ENCODE results near the gene ZNF423.

DNA sequence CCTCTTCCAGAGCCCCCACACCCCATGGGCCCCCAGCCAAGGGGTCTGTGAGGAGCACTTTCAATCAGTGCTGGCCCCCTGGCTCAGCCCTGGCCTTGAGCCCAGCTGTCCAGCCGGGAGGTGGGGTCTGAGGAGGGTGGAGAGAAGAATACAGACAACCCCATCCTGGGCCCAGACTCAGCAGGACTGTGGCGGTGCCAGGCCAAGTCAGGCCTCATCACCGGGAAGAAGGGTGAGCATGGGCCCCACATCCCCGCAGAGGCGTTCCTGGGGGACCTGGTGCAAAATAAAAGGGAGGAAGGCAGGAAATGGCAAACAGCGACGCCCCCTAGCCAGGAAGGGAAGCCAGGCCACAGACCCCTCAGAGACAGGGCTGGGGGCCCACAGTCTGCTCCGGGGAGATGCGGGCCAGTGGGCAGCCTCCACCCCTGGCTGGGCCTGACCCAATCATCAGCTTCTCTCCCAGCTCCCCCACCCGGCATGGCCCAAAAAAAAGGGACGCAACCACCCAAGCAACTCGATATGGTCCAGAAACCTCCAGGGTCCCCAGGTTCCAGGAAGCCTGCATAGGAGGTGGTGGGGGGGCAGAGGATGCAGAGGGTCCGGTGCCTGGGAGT is 20.6 kb downstream of the ZNF423 start:
- TF ChIP-seq, protein P1, sequence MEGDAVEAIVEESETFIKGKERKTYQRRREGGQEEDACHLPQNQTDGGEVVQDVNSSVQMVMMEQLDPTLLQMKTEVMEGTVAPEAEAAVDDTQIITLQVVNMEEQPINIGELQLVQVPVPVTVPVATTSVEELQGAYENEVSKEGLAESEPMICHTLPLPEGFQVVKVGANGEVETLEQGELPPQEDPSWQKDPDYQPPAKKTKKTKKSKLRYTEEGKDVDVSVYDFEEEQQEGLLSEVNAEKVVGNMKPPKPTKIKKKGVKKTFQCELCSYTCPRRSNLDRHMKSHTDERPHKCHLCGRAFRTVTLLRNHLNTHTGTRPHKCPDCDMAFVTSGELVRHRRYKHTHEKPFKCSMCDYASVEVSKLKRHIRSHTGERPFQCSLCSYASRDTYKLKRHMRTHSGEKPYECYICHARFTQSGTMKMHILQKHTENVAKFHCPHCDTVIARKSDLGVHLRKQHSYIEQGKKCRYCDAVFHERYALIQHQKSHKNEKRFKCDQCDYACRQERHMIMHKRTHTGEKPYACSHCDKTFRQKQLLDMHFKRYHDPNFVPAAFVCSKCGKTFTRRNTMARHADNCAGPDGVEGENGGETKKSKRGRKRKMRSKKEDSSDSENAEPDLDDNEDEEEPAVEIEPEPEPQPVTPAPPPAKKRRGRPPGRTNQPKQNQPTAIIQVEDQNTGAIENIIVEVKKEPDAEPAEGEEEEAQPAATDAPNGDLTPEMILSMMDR (conservative IDR thresholded peaks at IDR 0.05; ENCODE audit: low read depth, low read length) = no peak
- no peak for TF ChIP-seq EZH2 (IDR thresholded peaks at IDR 0.05; ENCODE audit: borderline replicate concordance, low read depth, low read length, poor library complexity, severe bottlenecking)
